ENCODE results near the gene DTX1. TPM values are rescaled to one million over a fixed set of nuclear protein-coding genes. Genes with fewer than 3 reads are reported as not detected.

The DTX1 gene
- total RNA-seq, 3 donors from 2014 or later = 7.9 to 46.6 (median 20.0) TPM

GRCh38 chr12:113058553-113058952, 2.0 kb downstream of the DTX1 start:
- TF ChIP-seq POLR2A (IDR thresholded peaks at IDR 0.05) (no peak), POLR2AphosphoS5 (IDR thresholded peaks at IDR 0.05) (no peak), CTCF (IDR thresholded peaks at IDR 0.05) (no peak)
- Histone ChIP-seq H3K4me1 (no peaks in the 10 kb centered on the region), H3K9me3 (no peaks in the 10 kb centered on the region), H3K27ac (no peak overlapping the region), H3K4me3 (peak overlapping the region in 1 of 3 donors; percentile 84), H3K36me3 (no peaks in the 10 kb centered on the region), H3K27me3 (peaks cover 0 to 7% of the 10 kb centered on the region in 2 donors)
- no peak for DNase-seq (ENCODE audit: low spot score in 2 of 2)
- intact Hi-C loops (cut with DNase I; ENCODE audit: low total_unique reads) = no loop called here

DNA sequence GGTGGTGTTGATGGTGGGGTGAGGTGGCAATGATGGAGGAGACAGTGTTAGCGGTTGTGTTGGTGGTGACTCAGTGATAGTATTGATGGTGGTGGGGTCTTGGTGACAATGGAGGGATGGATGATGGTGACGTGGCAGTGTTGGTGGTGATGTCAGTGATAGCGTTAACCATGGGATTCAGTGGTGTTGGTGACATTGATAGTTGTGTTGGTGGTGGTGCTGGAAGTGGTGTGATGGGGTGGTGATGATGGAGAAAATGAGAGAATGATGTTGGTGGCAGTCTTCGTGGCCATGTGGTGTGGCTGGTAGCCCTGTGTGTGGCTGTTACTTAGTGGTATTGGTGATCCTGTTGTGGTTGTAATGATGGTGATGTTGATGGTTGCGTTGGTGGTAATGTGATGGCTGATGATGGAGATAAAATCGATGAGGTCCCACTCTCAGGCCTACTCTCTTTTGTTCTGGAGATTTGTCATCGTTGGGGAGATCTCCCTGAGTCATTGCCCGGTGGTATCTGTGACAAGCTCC, 2.6 kb downstream of the DTX1 start:
- DNase-seq (ENCODE audit: low spot score in 2 of 2) = no peak
- peaks cover 0 to 7% of the 10 kb centered on the region in 2 donors for H3K27me3 ChIP-seq
- H3K36me3 ChIP-seq = no peaks in the 10 kb centered on the region
- H3K9me3 ChIP-seq = no peaks in the 10 kb centered on the region
- intact Hi-C loops (cut with DNase I; ENCODE audit: low total_unique reads) = no loop called here
- no peak overlapping the region for H3K4me3 ChIP-seq
- H3K4me1 ChIP-seq = no peaks in the 10 kb centered on the region
- no peak for TF ChIP-seq CTCF (IDR thresholded peaks at IDR 0.05)
- no peak for TF ChIP-seq POLR2A (IDR thresholded peaks at IDR 0.05)
- no peak for TF ChIP-seq POLR2AphosphoS5 (IDR thresholded peaks at IDR 0.05)
- no peak overlapping the region for H3K27ac ChIP-seq

- H3K9me3 ChIP-seq = no peaks in the 10 kb centered on the region
- TF ChIP-seq POLR2A (IDR thresholded peaks at IDR 0.05) = no peak
- TF ChIP-seq POLR2AphosphoS5 (IDR thresholded peaks at IDR 0.05) = no peak
- no peak for TF ChIP-seq CTCF (IDR thresholded peaks at IDR 0.05)
- peaks cover 0 to 7% of the 10 kb centered on the region in 2 donors for H3K27me3 ChIP-seq
- H3K36me3 ChIP-seq = no peaks in the 10 kb centered on the region
- H3K4me3 ChIP-seq = no peak overlapping the region
- no peak overlapping the region for H3K27ac ChIP-seq
- intact Hi-C loops (cut with DNase I; ENCODE audit: low total_unique reads) = no loop called here
- no peak for DNase-seq (ENCODE audit: low spot score in 2 of 2)
- no peaks in the 10 kb centered on the region for H3K4me1 ChIP-seq
Measured at GRCh38 chr12:113060336-113060960, 3.9 kb downstream of the DTX1 start.

GRCh38 chr12:113061061-113061694, 4.6 kb downstream of the DTX1 start:
- intact Hi-C loops (cut with DNase I; ENCODE audit: low total_unique reads) = no loop called here
- no peak overlapping the region for H3K27ac ChIP-seq
- no peaks in the 10 kb centered on the region for H3K36me3 ChIP-seq
- no peaks in the 10 kb centered on the region for H3K4me1 ChIP-seq
- no peak overlapping the region for H3K4me3 ChIP-seq
- H3K9me3 ChIP-seq = no peaks in the 10 kb centered on the region
- DNase-seq (ENCODE audit: low spot score in 2 of 2) = no peak
- H3K27me3 ChIP-seq = peaks cover 0 to 7% of the 10 kb centered on the region in 2 donors
- TF ChIP-seq POLR2A (IDR thresholded peaks at IDR 0.05) = no peak

GRCh38 chr12:113062502-113063395, 6.2 kb downstream of the DTX1 start:
- Histone ChIP-seq H3K4me3 (no peak overlapping the region), H3K27me3 (no peaks in the 10 kb centered on the region), H3K9me3 (no peaks in the 10 kb centered on the region), H3K27ac (no peak overlapping the region), H3K4me1 (no peaks in the 10 kb centered on the region), H3K36me3 (no peaks in the 10 kb centered on the region)
- TF ChIP-seq POLR2AphosphoS5 (IDR thresholded peaks at IDR 0.05) = no peak
- no peak for TF ChIP-seq CTCF (IDR thresholded peaks at IDR 0.05)
- no peak for TF ChIP-seq POLR2A (IDR thresholded peaks at IDR 0.05)
- intact Hi-C loops (cut with DNase I; ENCODE audit: low total_unique reads) = no loop called here
- DNase-seq (ENCODE audit: low spot score in 2 of 2) = no peak
